Neural crest cell (in vitro differentiated cells): ENCODE measurements around the gene CRYBB1. TPM values are rescaled to one million over a fixed set of nuclear protein-coding genes. Genes with fewer than 3 reads are reported as not detected.
A peak's percentile ranks its signal among the peaks of the same experiment; 100 is the strongest.

Source experiments
- DNase-seq: peaks from one replicate; pipeline ENCODE4 v3.0.0; 2021; ENCODE audit warnings: low read depth, mixed read lengths, low spot score
- H3K27ac Mint-ChIP-seq: one replicate; pipeline ENCODE4 v1.8.0; 2021; ENCODE audit warnings: mild to moderate bottlenecking, mixed read lengths; ENCODE audit not compliant: unreplicated experiment
- H3K27me3 Mint-ChIP-seq: 2 replicates; pipeline ENCODE4 v1.8.0; 2021; ENCODE audit warnings: low read depth, mild to moderate bottlenecking, mixed read lengths
- H3K36me3 Mint-ChIP-seq: 2 replicates; pipeline ENCODE4 v1.8.0; 2021; ENCODE audit warnings: low read depth, mild to moderate bottlenecking, mixed read lengths
- H3K4me1 Mint-ChIP-seq: 2 replicates; pipeline ENCODE4 v1.8.0; 2021; ENCODE audit warnings: mixed read lengths
- H3K4me3 Mint-ChIP-seq: one replicate; pipeline ENCODE4 v1.8.0; 2021; ENCODE audit warnings: mild to moderate bottlenecking, mixed read lengths
- H3K9me3 Mint-ChIP-seq: 2 replicates; pipeline ENCODE4 v1.8.0; 2021; ENCODE audit warnings: mixed read lengths
- CTCF ChIP-seq: fragments of 200-600 bp; sonication (generic); conservative IDR thresholded peaks from 2 replicates; pipeline ENCODE4 v1.5.0; 2021; ENCODE audit warnings: antibody characterized with exemption, mild to moderate bottlenecking
- total RNA-seq: library from RNA; stranded (reverse); gene quantifications from 2 replicates; pipeline ENCODE4 v1.2.1, GENCODE V29; 2021

The CRYBB1 gene
- total RNA-seq, 1 donor from 2014 or later = not detected

GRCh38 chr22:26651815-26652214 lies 34.0 kb upstream of the CRYBB1 start:
- Mint-ChIP-seq H3K27me3 (peaks cover 88% of the 10 kb centered on the region), H3K27ac (no peak overlapping the region), H3K36me3 (no peaks in the 10 kb centered on the region), H3K4me3 (no peak overlapping the region), H3K9me3 (no peaks in the 10 kb centered on the region), H3K4me1 (peaks cover 21% of the 10 kb centered on the region)
- DNase-seq = no peak
- no peak for TF ChIP-seq CTCF

- H3K36me3 Mint-ChIP-seq = no peaks in the 10 kb centered on the region
- peaks cover 91% of the 10 kb centered on the region for H3K27me3 Mint-ChIP-seq
- no peak overlapping the region for H3K27ac Mint-ChIP-seq
- H3K9me3 Mint-ChIP-seq = no peaks in the 10 kb centered on the region
- no peak for TF ChIP-seq CTCF
- H3K4me3 Mint-ChIP-seq = no peak overlapping the region
- peaks cover 31% of the 10 kb centered on the region for H3K4me1 Mint-ChIP-seq
- no peak for DNase-seq
Observed at GRCh38 chr22:26650722-26651421, 33.0 kb upstream of the CRYBB1 start.

DNA sequence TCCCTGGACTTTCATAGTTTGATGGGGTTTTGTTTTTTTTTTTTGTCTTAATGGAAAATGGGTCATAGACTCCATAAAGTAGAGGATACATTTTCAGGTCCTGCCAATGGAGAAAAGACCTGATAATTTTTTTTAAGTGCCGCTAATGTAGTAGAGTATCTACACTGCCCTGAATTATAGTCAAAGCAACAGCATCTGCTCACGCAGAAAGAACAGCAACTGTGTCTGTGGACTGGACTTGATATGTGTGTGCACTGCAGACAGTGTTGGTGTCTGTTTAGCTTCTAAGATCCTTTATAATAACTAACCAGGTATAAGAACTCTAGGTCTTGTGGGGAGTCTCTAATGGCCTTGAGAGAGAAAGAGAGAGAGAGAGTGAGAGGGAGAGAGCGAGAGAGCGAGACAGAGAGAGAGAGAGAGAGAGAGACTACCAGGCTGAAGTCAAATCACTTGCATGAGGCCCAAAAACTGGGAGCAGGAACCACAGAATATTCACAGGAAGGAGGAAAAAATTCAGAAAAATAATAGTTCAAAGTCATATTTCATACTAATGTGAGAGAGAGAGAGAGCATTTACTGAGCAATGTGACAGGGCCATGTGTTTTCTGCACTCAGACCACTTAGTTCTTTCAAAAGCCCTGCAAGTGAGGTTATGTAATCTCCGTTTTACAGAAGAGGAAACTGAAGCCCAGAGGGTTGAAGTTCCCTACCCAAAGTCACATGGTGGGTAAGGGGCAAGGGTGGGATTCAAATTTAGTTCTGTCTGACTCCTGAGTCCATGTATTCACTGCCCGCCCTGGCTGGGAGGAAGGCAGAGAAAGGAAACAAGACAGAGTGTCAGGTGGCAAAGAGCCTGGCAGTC lies 30.9 kb upstream of the CRYBB1 start:
- peaks cover 48% of the 10 kb centered on the region for H3K4me1 Mint-ChIP-seq
- peaks cover 92% of the 10 kb centered on the region for H3K27me3 Mint-ChIP-seq
- no peak for TF ChIP-seq CTCF
- DNase-seq = no peak
- H3K36me3 Mint-ChIP-seq = no peaks in the 10 kb centered on the region
- peak overlapping the region; percentile 87 for H3K27ac Mint-ChIP-seq
- H3K9me3 Mint-ChIP-seq = no peaks in the 10 kb centered on the region
- H3K4me3 Mint-ChIP-seq = peak overlapping the region; percentile 71

DNA sequence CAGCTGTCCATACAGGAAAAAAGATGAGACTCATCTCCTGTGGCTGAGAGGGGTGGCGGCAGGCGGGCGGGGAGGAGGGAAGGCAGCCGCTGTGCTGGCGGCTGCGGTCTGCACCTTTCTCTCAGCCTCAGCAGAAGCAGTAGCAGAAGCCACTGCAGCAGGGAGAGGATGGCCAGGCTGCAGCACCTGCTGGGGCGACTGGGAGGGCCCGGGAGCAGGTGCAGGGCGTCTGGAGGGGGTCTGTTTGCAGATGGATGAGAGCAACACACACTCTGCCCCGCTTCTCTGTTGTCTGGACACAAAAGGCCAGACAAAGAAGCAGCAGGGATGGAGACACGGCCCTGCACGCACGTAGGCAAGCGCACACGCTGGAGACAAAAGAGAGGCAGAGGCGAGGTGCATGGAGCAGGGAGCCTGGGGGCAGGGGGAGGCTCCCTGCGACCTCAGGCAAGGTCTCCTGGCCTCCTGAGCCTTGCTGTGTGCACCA lies 30.2 kb upstream of the CRYBB1 start:
- H3K9me3 Mint-ChIP-seq = no peaks in the 10 kb centered on the region
- H3K27me3 Mint-ChIP-seq = peaks cover 92% of the 10 kb centered on the region
- H3K27ac Mint-ChIP-seq = peak overlapping the region; percentile 39
- no peak for TF ChIP-seq CTCF
- no peak for DNase-seq
- H3K4me1 Mint-ChIP-seq = peaks cover 51% of the 10 kb centered on the region
- H3K4me3 Mint-ChIP-seq = peak overlapping the region; percentile 71
- no peaks in the 10 kb centered on the region for H3K36me3 Mint-ChIP-seq

- no peak for TF ChIP-seq CTCF
- H3K27me3 Mint-ChIP-seq = peaks cover 95% of the 10 kb centered on the region
- H3K4me1 Mint-ChIP-seq = peaks cover 68% of the 10 kb centered on the region
- H3K9me3 Mint-ChIP-seq = no peaks in the 10 kb centered on the region
- H3K27ac Mint-ChIP-seq = no peak overlapping the region
- H3K36me3 Mint-ChIP-seq = no peaks in the 10 kb centered on the region
- no peak for DNase-seq
- peak overlapping the region; percentile 75 for H3K4me3 Mint-ChIP-seq
Observed at GRCh38 chr22:26646158-26646557, 28.3 kb upstream of the CRYBB1 start.
